ENCODE data around the gene RPS15A. TPM values are rescaled to one million over a fixed set of nuclear protein-coding genes. Genes with fewer than 3 reads are reported as not detected.
"Not testable (repeated sequence)": the region's sequence is repeated elsewhere in the genome, so short reads cannot be mapped to it uniquely, and the experiment has no call there.

The RPS15A gene
- total RNA-seq, 1 experiment from 2014 or later, result 3,616 TPM

DNA sequence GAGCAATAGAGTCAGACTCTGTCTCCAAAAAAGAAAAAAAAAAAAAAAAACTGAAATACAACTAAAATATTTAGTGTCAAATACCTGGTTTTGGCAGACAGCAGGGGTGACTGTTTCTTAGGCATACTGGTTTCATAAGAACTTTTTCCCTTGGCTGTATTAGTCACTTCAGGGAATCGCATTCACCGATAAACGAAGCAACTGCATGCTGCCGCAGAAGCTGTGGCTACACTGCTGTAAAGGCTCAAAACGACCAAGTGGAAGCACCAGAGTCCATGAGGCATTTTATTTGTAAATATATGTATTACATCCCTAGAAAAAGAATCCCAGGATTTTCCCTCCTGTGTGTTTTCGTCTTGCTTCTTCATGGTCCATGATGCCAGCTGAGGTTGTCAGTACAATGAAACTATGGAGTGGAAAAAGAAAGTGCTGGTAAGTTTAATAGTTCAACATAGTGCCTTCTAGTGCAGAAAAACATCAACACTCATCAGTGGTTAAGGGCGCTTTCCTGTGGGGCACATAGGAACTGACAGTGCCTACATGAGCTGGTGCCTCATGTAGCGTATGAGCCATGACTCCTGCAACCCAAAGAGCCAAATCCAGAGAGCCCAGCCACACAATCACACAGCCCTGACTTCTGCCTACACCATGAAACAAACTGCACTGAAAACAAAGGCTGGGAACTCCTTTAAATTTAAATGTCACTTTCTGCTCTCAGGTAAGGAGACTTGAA is 7.3 kb downstream of the RPS15A start:
- H3K4me1 ChIP-seq, result peaks cover 6% of the 10 kb centered on the region
- H3K4me3 ChIP-seq, result no peak overlapping the region
- H3K9me3 ChIP-seq (replicated peaks), result no peaks in the 10 kb centered on the region
- peaks cover 57% of the 10 kb centered on the region for H3K36me3 ChIP-seq
- no peak for DNase-seq
- H3K27me3 ChIP-seq, result no peaks in the 10 kb centered on the region
- H3K27ac ChIP-seq, result no peak overlapping the region

GRCh38 chr16:18781232-18781631 is 8.9 kb downstream of the RPS15A start:
- not testable (repeated sequence) for DNase-seq; H3K9me3 ChIP-seq (replicated peaks); H3K4me1 ChIP-seq; H3K27me3 ChIP-seq; H3K4me3 ChIP-seq; H3K27ac ChIP-seq
- peaks cover 41% of the 10 kb centered on the region for H3K36me3 ChIP-seq

DNA sequence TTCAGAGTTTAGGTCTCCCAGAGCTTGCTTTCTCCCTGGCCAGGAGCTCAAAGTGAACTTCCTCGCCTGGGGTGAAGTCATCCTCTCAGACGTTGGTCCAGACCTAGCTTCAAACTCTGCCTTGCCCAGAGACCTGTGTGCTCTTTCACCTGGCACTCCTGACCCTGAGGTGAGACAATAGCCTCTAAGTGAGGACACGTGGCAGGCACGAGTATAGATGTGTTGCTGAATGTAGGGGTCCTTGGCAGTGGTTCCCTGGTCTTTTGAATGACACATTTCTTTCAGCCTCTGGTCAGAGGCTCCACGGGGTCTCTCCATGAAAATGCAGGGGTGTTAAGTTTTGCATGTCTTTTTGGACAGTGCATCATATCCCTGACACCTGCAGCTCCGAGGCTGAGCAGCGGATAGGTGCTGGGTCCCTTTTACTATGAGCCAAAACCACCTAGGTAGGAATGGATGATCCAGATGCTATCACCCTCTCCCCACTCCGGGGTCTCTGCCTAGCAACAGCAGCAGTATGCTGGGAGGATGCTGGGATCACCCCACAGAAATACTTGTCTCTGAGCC is 9.6 kb downstream of the RPS15A start:
- not testable (repeated sequence) for H3K4me1 ChIP-seq; H3K9me3 ChIP-seq (replicated peaks); H3K27ac ChIP-seq

GRCh38 chr16:18777664-18778063 is 12.5 kb downstream of the RPS15A start:
- H3K9me3 ChIP-seq (replicated peaks); H3K4me1 ChIP-seq; H3K4me3 ChIP-seq; H3K36me3 ChIP-seq; H3K27me3 ChIP-seq; DNase-seq; H3K27ac ChIP-seq: not testable (repeated sequence)

More for the DNA sequence above, 9.6 kb downstream of the RPS15A start:
- not testable (repeated sequence) for DNase-seq, H3K27me3 ChIP-seq, H3K4me3 ChIP-seq
- peaks cover 34% of the 10 kb centered on the region for H3K36me3 ChIP-seq

GRCh38 chr16:18776334-18776733 is 13.8 kb downstream of the RPS15A start:
- H3K36me3 ChIP-seq; H3K4me3 ChIP-seq; H3K9me3 ChIP-seq (replicated peaks); H3K4me1 ChIP-seq; H3K27me3 ChIP-seq; H3K27ac ChIP-seq; DNase-seq: not testable (repeated sequence)

DNA sequence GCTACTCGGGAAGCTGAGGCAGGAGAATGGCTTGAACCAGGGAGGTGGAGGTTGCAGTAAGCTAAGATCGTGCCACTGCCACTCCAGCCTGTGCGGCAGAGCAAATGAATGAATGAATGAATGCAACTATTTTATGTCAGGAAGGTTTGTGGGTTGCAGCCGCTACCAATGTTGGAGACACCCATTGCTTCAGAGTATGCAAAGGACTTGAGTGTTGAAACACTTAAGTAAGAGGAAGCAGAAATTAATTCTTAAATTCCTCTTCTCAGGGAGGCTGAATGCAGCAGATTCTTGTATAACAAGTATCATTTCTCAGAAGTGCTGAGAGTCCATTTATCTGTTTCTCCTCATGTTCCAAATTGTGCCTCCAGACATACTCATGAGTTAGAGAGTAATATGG is 15.5 kb downstream of the RPS15A start:
- not testable (repeated sequence) for H3K27me3 ChIP-seq; H3K4me1 ChIP-seq; DNase-seq; H3K27ac ChIP-seq; H3K4me3 ChIP-seq; H3K36me3 ChIP-seq; H3K9me3 ChIP-seq (replicated peaks)

GRCh38 chr16:18772171-18772570 is 18.0 kb downstream of the RPS15A start:
- not testable (repeated sequence) for H3K36me3 ChIP-seq; H3K4me3 ChIP-seq; H3K9me3 ChIP-seq (replicated peaks); H3K27me3 ChIP-seq; H3K27ac ChIP-seq; H3K4me1 ChIP-seq; DNase-seq

- not testable (repeated sequence) for H3K9me3 ChIP-seq (replicated peaks); H3K27me3 ChIP-seq; DNase-seq; H3K4me1 ChIP-seq; H3K36me3 ChIP-seq; H3K27ac ChIP-seq; H3K4me3 ChIP-seq
These were observed 19.7 kb downstream of the RPS15A start for GRCh38 chr16:18770336-18770962.

GRCh38 chr16:18767217-18767616 is 22.9 kb downstream of the RPS15A start:
- not testable (repeated sequence) for H3K27me3 ChIP-seq; H3K9me3 ChIP-seq (replicated peaks)
- peak; percentile 8 to 52 for DNase-seq

DNA sequence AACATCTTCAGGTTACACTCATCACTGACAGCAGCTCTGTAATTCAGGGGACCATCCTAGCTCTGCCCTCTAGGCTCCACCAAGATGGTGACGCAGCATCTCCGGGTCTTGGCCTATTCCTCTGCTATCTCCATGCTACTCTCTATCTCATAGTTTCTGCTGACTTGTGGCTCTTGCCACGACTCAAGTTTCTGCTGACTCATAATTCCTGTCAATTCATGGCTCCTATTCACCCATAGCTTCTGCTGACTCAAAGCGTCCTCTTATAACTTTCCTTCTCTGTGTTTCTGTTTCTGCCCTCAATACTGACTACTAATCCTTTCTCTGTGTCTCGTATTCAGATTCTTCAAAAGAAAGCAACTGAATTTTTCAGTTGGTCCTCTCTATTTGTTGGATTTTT is 27.4 kb downstream of the RPS15A start:
- not testable (repeated sequence) for H3K9me3 ChIP-seq (replicated peaks); H3K4me1 ChIP-seq; H3K36me3 ChIP-seq; H3K27me3 ChIP-seq; DNase-seq; H3K4me3 ChIP-seq; H3K27ac ChIP-seq

More at GRCh38 chr16:18767217-18767616, 22.9 kb downstream of the RPS15A start:
- not testable (repeated sequence) for H3K36me3 ChIP-seq, H3K4me3 ChIP-seq, H3K4me1 ChIP-seq, H3K27ac ChIP-seq

DNA sequence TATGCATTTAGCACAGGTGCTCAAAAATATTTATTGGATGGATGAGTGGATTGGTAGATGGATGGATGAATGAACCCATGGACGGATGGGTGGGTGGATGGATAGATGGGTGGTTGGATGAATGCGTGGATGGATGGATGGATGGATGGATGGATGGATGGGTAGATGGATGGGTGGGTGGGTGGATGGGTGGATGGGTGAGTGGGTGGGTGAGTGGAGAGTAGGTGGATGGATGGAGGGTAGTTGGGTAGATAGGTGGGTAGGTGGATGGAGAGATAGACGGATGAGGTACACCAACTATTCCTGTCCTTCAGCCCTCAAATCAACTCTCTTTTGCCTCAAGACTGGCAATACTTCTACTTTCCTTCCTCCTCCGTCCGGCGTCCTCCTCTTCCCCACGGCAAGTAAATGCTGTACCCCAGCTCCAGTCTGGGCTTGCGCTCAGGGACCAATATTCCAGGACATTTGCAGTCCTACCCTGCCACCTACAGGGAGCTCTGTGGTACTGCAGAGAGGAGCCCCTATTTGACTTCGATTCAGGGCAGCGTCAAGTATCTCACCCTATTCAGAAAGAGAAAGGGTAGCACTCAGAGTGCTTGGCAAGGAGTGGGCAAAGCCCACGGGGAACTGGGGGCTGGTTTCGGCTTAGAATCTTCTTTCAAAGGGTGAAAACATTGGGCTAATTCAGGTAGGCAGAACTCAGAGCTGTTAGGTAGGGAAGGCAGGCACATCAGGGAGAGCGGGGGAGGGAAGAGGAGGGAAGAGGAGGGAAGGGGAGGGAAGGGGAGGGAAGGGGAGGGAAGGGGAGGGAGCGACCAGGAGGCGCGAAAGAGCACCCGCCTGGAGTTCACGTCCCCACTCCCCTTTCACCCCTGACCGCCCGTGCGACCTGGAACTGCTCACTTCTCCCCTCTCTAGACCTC is 30.3 kb downstream of the RPS15A start:
- not testable (repeated sequence) for H3K4me1 ChIP-seq; H3K27me3 ChIP-seq; H3K9me3 ChIP-seq (replicated peaks); H3K27ac ChIP-seq; H3K36me3 ChIP-seq; H3K4me3 ChIP-seq
- peak in 1 of 2 experiments; percentile 10 for DNase-seq

- H3K9me3 ChIP-seq (replicated peaks); H3K27me3 ChIP-seq; H3K36me3 ChIP-seq; H3K4me3 ChIP-seq; H3K27ac ChIP-seq; H3K4me1 ChIP-seq; DNase-seq: not testable (repeated sequence)
These were observed 32.0 kb downstream of the RPS15A start for GRCh38 chr16:18757960-18758660.

DNA sequence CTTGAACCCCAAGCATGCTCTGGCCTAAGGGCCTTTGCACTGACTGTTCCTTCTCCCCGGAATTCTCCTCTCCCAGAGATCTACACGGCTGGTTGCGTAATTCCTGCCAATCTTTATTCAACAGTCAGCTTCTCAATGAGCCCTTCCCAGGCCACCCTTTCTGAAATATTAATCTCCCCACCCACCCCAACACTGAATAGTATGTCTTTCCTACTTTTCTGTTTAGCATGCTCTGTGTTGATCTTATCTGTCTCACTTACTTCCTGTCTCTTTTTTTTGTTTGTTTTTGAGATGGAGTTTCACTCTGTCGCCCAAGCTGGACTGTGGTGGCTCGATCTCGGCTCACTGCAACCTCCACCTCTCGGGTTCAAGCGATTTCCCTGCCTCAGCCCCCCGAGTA is 33.5 kb downstream of the RPS15A start:
- not testable (repeated sequence) for H3K27ac ChIP-seq; DNase-seq; H3K9me3 ChIP-seq (replicated peaks); H3K36me3 ChIP-seq; H3K4me1 ChIP-seq; H3K4me3 ChIP-seq; H3K27me3 ChIP-seq

DNA sequence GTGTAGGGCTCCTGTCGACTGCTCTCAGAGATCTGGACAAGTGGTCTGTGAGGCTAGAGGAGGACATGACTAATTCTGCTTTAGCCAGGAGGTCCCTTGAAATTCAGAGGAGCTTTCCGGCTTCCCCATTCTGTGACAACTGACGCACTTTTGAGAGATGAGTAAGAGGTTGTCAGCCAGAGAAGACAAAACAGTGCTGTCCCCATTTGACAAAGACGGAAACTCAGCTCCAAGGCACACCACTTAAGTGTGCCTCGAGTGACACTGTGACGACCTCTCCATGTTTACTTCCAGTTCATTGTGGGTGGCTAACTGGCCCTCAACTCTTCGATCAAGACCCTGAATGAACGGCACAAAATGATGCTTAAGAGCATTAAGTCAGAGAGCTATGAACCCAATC is 47.3 kb downstream of the RPS15A start:
- H3K27me3 ChIP-seq; H3K9me3 ChIP-seq (replicated peaks); H3K27ac ChIP-seq; H3K4me1 ChIP-seq; DNase-seq; H3K36me3 ChIP-seq; H3K4me3 ChIP-seq: not testable (repeated sequence)

All from SJCRH30 (cell line).